ENCODE results near the gene DPYSL5. TPM values are rescaled to one million over a fixed set of nuclear protein-coding genes. Genes with fewer than 3 reads are reported as not detected.

The DPYSL5 gene
- total RNA-seq, 1 donor from 2014 or later: not detected

DNA sequence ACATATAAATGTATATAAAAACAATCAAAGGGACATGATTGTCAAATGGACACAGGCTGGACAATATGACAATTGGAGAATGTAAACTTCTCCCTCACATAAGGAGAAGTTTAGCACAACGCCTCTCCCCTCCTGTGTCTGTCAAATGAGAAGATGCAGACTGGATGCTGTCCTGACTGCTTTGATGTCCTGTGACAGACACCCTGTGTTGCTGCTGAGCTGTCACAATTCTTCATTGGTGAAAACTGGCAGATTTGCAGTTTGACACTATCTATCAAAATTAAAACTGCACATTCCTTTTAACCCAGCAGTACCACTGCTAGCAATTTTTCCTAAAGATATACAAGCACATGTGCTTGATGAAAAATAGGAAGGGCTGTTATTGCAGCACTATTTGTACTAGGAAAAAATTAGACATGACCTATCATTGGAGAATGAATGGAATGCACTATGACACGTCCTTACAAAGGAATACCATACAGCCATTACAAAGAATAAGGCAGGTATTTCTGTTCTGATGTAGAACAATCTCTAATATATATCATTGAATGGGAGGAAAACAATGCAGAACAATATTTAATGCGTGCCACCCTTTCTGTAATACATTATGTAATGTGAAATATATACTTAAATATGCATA, 12.4 kb downstream of the DPYSL5 start:
- intact Hi-C loops (cut with DNase I): no loop called here
- peaks cover 24% of the 10 kb centered on the region for H3K27me3 ChIP-seq (ENCODE audit: low read depth)
- no peak for DNase-seq
- H3K9me3 ChIP-seq: no peaks in the 10 kb centered on the region
- H3K4me3 ChIP-seq: no peak overlapping the region
- H3K4me1 ChIP-seq: no peaks in the 10 kb centered on the region
- no peak overlapping the region for H3K27ac ChIP-seq
- no peak for ATAC-seq
- TF ChIP-seq, protein P1, sequence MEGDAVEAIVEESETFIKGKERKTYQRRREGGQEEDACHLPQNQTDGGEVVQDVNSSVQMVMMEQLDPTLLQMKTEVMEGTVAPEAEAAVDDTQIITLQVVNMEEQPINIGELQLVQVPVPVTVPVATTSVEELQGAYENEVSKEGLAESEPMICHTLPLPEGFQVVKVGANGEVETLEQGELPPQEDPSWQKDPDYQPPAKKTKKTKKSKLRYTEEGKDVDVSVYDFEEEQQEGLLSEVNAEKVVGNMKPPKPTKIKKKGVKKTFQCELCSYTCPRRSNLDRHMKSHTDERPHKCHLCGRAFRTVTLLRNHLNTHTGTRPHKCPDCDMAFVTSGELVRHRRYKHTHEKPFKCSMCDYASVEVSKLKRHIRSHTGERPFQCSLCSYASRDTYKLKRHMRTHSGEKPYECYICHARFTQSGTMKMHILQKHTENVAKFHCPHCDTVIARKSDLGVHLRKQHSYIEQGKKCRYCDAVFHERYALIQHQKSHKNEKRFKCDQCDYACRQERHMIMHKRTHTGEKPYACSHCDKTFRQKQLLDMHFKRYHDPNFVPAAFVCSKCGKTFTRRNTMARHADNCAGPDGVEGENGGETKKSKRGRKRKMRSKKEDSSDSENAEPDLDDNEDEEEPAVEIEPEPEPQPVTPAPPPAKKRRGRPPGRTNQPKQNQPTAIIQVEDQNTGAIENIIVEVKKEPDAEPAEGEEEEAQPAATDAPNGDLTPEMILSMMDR (IDR thresholded peaks at IDR 0.05): no peak
- H3K36me3 ChIP-seq: no peaks in the 10 kb centered on the region

DNA sequence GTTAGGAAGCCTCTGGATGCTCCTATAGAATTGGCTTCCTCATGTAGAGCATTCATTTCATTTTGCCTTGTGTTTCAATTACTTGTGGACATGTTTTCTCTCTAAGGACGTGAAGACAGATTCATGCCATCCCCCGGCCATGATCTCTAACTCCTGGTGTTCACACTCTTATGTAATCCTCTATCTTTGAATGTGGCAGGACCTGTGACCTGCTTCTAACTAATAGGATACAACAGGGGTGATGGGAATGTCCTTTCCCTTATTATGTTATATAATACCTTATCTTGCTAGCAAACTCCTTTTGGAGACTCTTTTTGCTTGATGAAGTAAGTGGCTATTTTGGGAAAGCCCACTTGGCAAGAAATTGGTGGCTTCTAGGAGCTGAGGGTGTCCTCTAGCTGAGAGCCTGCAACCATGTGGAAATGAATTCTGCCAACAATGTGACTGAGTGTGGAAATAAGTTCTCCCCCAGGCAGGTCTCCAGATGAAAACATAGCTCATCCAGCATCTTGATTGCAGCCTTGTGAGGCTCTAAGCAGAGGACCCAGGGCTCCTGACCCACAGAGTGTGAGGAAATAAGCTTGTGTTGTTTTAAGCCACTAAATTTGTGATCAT, 13.8 kb downstream of the DPYSL5 start:
- no peaks in the 10 kb centered on the region for H3K4me1 ChIP-seq
- no peak overlapping the region for H3K4me3 ChIP-seq
- no peak overlapping the region for H3K27ac ChIP-seq
- TF ChIP-seq, protein P1 (IDR thresholded peaks at IDR 0.05): no peak
- ATAC-seq (no peak), DNase-seq (no peak)
- peaks cover 19% of the 10 kb centered on the region for H3K27me3 ChIP-seq (ENCODE audit: low read depth)
- intact Hi-C loops (cut with DNase I): no loop called here
- H3K36me3 ChIP-seq: no peaks in the 10 kb centered on the region
- no peaks in the 10 kb centered on the region for H3K9me3 ChIP-seq

DNA sequence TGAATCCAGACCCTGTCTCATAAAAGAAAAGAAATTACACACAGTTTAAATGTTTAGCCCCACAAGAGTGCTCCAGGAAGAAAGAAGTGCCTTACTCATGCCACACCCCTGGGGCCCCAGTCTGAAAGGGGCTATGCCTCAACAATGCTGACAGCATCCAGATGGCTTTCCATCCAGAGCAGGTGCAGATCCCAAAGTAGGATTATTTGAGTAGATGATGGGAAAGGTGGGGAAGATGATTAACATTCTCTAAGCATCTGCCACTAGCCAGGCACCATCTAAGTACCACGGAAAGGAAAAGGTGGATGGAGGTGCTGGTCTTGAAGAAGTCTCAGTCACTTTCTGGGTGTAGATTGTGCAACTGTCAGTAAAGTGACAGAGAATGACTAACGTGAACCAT, 16.3 kb downstream of the DPYSL5 start:
- H3K27ac ChIP-seq: no peak overlapping the region
- TF ChIP-seq, protein P1 (IDR thresholded peaks at IDR 0.05): no peak
- no peak for ATAC-seq
- H3K36me3 ChIP-seq: no peaks in the 10 kb centered on the region
- H3K4me3 ChIP-seq: no peak overlapping the region
- no peaks in the 10 kb centered on the region for H3K4me1 ChIP-seq
- no peak for DNase-seq
- intact Hi-C loops (cut with DNase I): no loop called here
- H3K27me3 ChIP-seq (ENCODE audit: low read depth): peaks cover 7% of the 10 kb centered on the region
- H3K9me3 ChIP-seq: no peaks in the 10 kb centered on the region

DNA sequence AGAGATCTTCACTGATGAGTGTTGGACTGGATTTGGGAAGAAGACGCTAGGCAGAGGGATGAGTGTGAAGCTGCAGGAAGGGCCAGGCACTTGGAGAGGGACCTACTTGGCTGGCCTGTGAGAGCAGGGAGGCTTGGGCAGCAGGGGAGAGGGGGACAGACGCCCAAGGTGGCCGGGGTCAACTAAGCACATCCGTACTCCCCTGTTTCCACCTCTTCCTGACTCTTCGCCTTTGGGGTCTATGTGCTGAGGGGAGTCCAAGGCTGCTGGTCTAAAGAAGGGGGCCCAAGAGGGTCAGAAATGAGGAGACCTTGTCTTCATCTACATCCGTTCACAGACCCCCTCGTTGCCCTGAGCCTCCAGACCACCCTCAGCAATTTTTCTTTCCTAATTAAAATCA, 16.7 kb downstream of the DPYSL5 start:
- intact Hi-C loops (cut with DNase I): no loop called here
- TF ChIP-seq, protein P1 (IDR thresholded peaks at IDR 0.05): no peak

DNA sequence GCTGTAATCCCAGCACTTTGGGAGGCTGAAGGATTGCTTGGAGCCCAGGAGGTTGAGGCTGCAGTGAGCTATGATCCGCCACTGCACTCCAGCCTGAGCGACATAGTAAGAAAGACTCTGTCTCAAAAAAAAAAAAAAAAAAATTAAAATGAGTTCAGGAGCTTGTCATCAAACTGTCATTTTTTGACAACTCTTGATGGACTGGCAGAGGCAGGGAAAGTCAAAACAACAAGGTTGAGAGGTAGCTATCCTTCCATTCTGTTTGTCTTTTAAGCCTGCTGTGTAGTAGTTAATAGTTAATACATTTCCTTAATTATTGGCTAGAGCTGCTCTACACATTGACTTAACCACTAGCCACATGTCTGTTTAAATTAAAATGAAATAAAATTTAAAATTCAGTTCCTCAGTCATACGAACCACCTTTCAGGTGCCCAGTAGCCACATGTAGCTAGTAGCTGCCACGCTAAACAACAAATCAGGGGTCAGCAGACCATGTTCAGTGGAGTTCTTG, 22.7 kb downstream of the DPYSL5 start:
- DNase-seq (no peak), ATAC-seq (no peak)
- TF ChIP-seq, protein P1 (IDR thresholded peaks at IDR 0.05): no peak
- no peaks in the 10 kb centered on the region for H3K36me3 ChIP-seq
- H3K9me3 ChIP-seq: no peaks in the 10 kb centered on the region
- H3K27me3 ChIP-seq (ENCODE audit: low read depth): peaks cover 14% of the 10 kb centered on the region
- intact Hi-C loops (cut with DNase I): no loop called here
- H3K4me1 ChIP-seq: no peaks in the 10 kb centered on the region
- no peak overlapping the region for H3K4me3 ChIP-seq
- H3K27ac ChIP-seq: no peak overlapping the region

More for the DNA sequence above, 16.7 kb downstream of the DPYSL5 start:
- H3K4me3 ChIP-seq: no peak overlapping the region
- ATAC-seq (no peak), DNase-seq (no peak)
- peaks cover 6% of the 10 kb centered on the region for H3K27me3 ChIP-seq (ENCODE audit: low read depth)
- H3K9me3 ChIP-seq: no peaks in the 10 kb centered on the region
- no peak overlapping the region for H3K27ac ChIP-seq
- H3K4me1 ChIP-seq: no peaks in the 10 kb centered on the region
- no peaks in the 10 kb centered on the region for H3K36me3 ChIP-seq
